SK-MEL-5 (cell line): ENCODE measurements around the gene WDR75. TPM values are rescaled to one million over a fixed set of nuclear protein-coding genes. Genes with fewer than 3 reads are reported as not detected.
A peak's percentile ranks its signal among the peaks of the same experiment; 100 is the strongest.

Experiments
- DNase-seq: peaks from one replicate; pipeline ENCODE4 v3.0.0-alpha.2; 2016; ENCODE audit warnings: low read depth, low spot score
- in situ Hi-C: cut with HindIII; loops from 2 replicates; pipeline ENCODE4 v1.10.0; 2016; ENCODE audit warnings: low sequenced_read_pairs, high pct_unique_total_duplicates, low pct_unique_long_range_greater_than_20kb
- polyA plus RNA-seq, 2 experiments: library from polyadenylated mRNA; depleted of rRNA; stranded (reverse); fragments of >200 nt; gene quantifications; 2 replicates each; pipeline ENCODE4 v1.2.3, GENCODE V29; 2015
- total RNA-seq: library from RNA; depleted of rRNA; stranded (reverse); fragments of >200 nt; shearing (Covaris generic); gene quantifications from 2 replicates; pipeline ENCODE4 v1.2.3, GENCODE V29; 2014; rRNA removed

Gene WDR75
- total RNA-seq = 56.5 and 66.9 TPM in 2 replicates
- polyA plus RNA-seq (2015; cell fraction: cytosol; rRNA removed) = 25.1 and 33.7 TPM in 2 replicates
- polyA plus RNA-seq (2015; cell fraction: nucleus; rRNA removed) = 161 and 193 TPM in 2 replicates

DNA sequence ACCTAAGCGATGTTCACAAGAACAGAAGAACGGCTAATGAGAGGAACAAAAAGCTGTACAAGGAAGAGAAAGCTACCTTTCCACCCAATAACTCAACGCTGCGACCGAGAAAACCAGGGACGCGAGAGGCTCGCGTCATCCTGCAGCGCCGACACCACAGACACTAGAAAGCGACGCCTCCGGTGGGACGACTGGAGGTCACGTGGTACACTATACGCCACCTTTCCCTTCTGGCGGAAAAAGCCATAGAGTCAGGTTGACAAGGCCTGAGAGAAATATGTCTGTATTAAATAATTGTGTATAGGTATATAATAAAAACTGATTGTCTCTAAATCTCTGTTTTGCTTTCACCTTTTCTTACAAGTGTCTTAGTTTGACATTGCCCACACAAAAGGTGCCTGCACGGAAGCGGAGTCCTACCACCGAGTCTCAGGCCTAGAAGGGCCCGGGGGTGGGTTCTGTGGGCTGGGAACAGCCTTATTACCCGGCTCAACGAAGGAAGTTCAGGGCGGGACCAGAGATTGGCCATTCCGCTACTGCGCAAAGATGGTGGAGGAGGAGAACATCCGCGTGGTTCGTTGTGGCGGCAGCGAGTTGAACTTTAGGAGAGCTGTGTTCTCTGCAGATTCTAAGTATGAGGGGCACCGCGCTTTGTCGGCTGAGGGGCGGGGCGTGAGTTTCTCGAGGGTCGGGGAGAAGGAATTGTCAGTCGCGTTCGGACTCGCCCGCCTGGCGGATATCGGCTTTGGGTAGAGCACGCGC, at the start of gene WDR75:
WDR75 (plus strand) TSS at position 528 of the 762 bp plus-strand sequence; CDS start at position 547, 19 bp downstream.
- in situ Hi-C loops = no loop called here

DNA sequence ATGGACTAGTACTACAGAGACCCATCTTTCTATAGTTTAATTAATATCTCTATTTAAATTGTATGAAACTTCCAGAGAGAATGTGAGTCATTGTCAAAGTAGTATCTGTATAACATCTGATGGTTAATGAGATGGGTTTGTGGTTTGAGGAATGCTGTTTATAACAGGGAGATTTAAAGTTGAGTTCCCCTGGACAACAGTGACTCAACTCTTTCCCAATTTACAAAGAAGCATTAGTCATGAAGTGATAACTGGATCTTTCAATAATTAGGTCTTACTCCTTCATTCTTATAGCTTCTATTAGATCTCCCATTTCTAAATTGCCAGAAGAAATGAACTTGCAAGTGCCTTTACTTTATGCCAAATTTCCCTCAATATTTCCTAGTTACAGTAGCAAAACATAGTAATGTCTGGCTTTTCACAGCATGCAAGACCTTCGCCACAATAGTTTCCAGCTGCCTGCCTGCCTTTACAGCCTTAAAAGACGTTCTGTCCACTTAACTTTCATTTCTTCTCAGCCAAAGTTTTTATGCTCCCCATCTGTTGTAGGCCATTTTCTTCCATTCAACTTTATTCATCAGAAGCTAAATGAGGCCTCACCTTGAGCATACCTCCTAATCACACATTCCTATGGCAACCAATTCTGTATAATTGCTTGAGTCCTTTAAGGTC, 47.7 kb upstream of the WDR75 start:
- peak; percentile 33 for DNase-seq
- in situ Hi-C loops = no loop called here

More for the DNA sequence above, at the start of gene WDR75:
- DNase-seq = peak; percentile 94

DNA sequence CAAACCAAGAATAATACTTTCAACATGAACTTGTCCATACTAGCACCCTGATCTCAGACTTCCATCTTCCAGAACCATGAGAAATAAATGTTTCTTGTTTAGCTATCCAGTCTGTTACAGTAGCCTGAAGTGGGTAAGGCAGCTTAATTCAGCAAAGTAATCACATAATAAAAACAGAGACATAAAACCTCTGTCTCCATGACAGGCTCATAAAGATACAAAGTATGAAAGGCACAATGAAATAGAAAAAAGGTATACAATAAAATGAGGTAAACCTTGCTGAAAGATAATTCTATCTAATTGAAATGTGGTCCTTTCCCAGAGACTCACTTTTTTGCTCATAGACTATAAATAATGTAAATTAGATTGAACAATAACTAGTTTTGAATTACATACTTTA, 46.7 kb upstream of the WDR75 start:
- in situ Hi-C loops = no loop called here
- DNase-seq = no peak

DNA sequence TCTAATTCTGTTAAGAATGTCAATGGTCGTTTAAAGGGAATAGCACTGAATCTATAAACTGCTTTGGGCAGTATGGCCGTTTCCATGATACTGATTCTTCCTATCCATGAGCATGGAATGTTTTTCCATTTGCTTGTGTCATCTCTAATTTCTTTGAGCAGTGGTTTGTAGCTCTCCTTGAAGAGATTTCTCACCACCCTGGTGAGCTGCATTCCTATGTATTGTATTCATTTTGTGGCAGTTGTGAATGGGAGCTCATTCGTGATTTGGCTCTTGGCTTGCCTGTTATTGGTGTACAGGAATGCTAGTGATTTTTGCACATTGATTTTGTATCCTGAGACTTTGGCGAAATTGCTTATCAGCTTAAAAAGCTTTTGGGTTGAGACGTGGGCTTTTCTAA, 38.3 kb upstream of the WDR75 start:
- in situ Hi-C loops = no loop called here
- no peak for DNase-seq

DNA sequence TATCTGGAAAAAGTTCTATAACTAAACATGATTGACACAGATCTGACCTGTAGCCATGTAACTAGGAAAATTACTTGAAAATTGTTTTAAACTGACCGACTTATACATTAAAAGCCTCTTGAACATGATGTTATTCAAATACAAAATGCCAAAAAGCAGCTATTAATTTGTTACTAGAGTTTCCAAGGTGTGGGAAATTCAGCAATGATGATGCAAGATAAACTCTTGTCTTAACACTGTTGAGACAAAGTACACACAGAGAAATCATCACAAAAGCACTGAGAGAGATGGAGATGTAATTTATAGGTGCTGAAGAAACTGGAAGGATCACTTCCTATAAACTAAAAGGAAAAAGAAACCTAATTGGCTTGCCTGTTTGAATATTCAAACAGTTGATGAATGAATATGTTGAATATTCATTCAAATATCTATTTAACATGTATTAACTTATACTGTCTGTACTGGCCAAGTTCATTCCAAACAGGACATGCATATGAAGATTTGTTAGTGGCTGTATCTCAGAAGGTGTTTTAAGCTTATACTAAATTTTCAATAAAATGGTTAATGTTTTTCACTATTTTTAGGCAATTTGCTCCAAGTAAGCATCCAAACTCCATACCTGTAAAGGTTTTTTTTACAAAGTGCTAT, 34.6 kb upstream of the WDR75 start:
- in situ Hi-C loops = no loop called here
- no peak for DNase-seq

DNA sequence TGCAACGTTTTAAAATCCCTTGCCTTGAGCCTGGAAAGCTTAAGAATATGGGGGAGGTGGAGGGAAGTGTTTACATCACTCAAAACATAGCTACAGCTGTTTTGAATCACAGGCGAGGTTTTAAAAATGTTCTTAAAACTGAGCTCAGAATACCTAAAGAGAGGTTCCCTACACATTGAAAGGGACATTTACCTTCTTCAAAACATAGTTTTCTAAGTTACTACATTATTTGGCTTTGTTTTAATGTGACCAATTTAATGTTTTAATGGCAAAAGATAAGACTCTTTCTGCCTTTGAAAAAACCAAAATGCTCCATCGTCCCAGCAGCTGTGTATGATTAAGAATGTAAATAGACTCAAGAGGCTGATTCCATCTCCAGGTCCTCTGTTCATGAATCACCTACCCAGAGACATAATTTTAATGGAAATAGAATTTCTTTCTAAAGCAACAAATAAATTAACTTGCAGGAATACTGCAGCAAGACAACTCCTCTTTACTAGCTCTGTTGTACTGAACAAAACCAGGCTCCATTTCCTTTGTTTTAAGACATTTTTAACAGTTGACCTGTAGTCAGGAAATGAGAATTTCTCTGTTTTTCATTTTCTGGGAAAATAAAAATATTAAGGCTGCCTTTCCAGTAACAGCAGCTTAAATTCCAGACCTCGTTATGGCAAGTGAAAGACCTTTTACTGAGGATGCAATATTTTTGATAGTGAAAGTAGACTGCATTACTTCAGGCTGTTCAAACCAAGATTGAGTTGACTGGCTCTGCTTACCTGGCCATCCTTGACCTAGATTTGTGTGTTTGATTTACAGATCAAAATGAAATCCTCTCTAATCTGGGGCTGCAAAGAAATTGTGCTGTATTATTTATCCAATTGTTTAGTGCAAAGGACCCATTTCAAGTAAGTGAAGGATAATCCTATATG, 33.7 kb upstream of the WDR75 start:
- in situ Hi-C loops = no loop called here

DNA sequence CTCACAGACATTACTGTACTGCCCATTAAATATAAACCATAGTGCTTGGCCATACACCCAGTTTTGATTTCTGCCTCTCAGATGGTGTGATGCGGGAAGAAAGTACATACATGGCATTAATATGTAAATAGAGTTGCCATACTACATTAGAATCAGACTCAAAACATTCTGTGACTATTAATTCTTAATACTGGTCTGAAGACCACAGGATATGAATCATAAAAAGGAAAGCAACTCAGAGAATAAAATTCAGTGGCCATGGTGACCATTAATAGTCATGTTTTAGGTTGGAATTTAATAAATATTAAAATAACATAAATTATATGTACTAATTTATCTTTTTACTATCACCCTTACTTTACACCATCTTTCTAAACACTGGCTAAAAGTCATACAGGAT, 33.0 kb upstream of the WDR75 start:
- no peak for DNase-seq
- in situ Hi-C loops = no loop called here

More for the DNA sequence above, 33.7 kb upstream of the WDR75 start:
- no peak for DNase-seq

DNA sequence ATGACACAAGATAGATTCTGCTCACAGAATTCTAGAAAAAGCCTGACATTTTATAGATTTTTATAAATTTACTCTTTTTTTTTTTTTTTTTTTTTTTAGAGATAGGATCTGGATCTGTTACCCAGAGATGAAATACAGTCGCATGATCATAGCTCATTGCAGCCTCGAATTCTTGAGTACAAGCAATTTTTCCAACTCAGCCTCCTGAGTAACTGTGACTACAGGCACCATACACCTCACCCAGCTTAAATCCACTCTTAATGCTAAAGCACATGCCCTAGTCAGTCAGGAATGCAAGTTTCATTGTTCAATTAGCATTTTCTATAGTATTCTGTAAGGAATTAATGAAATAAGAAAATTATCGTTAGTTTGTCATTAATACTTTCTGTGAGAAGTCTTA, 32.1 kb upstream of the WDR75 start:
- in situ Hi-C loops = no loop called here
- DNase-seq = no peak

DNA sequence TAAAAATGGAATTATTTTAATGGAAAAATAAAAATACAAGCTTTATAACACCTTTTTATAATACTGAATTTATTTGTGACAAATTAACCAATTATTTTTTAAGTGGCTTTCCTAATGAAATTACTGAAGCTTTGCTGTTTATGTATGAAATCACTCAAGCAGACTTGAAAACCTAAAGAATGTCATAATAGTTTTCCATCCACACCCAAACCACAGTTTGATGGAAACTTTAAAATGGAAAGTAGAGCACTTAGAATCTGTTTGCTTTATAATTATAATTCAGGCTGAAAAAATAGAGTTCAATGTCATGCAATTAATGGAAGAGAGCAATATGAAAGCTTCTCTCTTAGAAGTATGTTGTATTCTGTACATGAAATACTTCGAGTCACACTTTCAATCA, 31.6 kb upstream of the WDR75 start:
- no peak for DNase-seq
- in situ Hi-C loops = no loop called here

DNA sequence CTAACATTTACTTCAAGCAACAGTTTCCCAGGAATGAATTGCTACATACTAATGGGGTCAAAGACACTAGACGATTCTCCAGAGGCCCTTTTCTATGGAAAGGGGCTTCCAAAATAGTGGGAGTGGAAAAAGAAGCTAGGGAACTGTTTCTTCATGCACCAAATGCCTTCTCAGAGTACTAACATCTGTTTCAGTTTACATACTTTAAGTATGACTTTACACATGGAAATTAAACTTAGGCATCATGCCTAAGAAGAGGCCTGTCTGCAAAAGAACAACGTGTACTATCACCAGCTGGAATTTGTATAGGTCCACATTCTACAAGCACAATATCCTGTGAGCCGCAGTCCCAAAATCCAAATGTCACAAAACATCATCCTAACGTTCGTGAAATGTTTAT, 29.4 kb upstream of the WDR75 start:
- no peak for DNase-seq
- in situ Hi-C loops = no loop called here

DNA sequence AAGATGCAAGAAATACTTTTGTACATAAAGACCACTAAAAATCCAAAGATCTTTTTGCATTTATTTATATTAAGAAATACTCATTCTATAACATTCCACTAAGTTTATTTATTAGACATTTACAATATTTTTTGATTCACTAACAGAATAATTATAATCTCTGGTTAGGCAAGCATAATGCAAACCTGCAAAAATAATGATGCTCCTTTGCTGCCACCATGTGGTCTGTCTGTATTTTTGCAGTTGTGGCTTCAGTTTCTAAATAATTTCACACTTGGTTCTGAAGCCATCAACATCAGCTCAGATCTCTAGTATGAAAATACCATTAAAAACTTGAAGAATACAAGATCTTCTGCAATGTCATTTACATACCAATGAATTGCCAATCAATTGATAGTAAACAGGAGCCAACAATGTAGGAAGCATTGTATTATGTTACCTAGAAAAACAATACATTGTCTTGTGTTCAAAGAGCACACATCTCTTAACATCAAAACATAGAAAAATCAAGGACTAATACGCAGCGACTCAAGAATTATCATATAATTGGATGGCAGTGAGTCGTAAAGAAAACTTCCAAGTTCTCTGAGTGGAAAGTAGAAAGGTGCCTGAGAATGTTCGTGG, 28.8 kb upstream of the WDR75 start:
- DNase-seq = peak; percentile 54
- in situ Hi-C loops = no loop called here

DNA sequence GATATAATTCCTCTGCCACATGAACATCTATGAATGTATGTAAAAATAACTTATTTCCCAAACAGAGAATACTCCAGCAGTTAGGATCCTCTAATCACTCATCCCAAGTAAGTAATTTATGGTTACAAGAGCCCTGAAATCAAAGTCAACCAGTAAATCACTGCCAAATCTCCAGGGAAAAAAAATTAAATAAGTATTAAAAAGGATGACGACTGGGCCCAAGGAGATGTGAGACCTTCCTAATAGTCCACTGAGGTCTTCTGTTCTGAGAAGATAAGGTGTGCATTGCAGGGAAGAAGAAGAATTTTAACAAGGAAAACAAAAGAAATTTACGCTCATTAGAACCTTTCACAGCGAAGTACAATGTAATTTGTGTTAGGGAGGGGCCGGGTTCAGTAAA, 28.0 kb upstream of the WDR75 start:
- in situ Hi-C loops = no loop called here
- DNase-seq = no peak

DNA sequence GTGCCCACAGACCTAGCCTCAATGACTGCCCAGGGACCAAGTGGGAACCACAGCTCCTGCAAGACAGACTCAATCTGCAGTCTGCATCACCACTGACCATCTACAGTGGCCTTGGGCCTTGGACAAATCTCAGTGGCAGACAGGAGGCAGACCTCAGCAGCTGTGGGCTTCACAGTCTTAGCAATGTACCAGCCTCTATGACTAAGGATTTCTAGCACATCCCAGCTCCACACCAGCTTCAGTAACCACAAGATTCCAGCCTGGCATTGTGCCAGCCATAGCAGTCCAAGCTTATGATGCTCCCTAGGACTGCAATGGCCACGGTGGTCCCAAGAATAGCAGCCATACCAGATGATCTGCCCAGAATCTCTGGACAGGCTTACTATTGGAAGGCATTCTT, 19.6 kb upstream of the WDR75 start:
- DNase-seq = no peak
- in situ Hi-C loops = no loop called here

DNA sequence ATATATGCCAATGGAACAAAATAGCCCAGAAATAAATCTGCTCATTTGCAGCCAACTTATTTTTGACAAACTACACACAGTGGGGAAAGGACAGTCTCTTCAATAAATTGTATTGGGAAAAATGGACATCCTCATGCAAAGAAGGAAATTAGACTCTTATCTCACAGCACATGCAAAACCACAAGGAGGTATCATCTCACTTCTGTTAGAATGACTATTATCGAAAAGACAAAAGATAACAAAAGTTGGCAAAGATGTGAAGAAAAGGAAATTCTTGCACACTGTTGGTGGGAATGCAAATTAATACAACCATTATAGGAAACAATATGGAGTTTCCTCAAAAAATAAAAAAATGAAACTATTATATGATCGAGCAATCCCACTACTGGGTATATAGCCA, 16.3 kb upstream of the WDR75 start:
- in situ Hi-C loops = no loop called here

DNA sequence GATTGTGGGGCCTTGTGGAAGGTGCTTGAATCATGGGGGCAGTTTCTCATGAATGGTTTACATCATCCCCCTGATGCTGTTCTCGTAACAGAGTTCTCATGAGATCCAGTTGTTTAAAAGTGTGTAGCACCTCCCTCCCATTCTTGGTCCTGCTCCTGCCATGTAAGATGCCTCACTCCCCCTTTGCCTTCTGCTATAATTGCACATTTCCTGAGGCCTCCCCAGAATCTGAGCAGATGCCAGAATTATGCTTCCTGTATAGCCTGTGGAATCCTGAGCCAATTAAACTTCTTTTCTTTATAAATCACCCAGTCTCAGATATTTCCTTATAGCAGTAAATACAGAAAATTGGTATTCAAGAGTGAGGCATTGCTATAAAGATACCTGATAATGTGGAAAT, 15.6 kb upstream of the WDR75 start:
- in situ Hi-C loops = no loop called here
- no peak for DNase-seq

More for the DNA sequence above, 16.3 kb upstream of the WDR75 start:
- no peak for DNase-seq

DNA sequence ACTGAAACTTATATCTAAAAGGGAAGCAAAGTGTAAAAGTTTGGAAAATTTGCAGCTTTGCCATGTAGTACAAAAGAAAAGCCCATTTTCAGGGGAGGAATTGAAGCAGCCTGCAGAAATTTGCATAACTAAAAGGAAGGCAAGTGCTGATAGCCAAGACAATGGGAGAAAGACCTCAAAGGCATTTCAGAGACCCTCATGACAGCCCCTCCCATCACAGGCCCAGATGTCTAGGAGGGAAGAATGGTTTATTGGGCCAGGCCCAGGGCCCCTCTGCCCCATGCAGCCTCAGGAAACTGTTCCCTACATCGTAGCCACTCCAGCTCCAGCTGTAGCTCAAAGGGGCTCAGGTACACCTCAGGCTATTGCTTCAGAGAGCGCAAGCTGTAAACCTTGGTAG, 14.4 kb upstream of the WDR75 start:
- no peak for DNase-seq
- in situ Hi-C loops = no loop called here

DNA sequence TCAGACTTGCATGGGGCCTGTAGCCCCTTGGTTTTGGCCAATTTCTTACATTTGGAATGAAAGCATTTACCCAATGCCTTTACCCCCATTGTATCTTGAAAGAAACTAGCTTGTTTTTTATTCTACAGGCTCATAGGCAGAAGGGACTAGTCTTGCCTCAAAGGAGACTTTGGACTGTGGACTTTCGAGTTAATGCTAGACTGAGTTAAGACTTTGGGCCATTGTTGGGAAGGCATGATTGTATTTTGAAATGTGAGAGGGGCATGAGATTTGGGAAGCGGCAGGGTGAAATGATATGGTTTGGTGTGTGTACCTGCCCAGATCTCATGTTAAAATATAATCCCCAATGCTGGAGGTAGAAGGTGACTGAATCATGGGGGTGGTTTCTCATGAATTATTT, 13.4 kb upstream of the WDR75 start:
- DNase-seq = no peak
- in situ Hi-C loops = no loop called here
